B cell (primary cell): Measurements from ENCODE around the gene GPR78. TPM values are rescaled to one million over a fixed set of nuclear protein-coding genes. Genes with fewer than 3 reads are reported as not detected.

Experiments
- ATAC-seq: fragments of 200-7000 bp; cut with Tn5 transposase; one replicate; pipeline ENCODE4 v1.10.0; 2021; ENCODE audit warnings: low read depth, mild to moderate bottlenecking, moderate number of reproducible peaks, moderate library complexity
- CTCF ChIA-PET: fragments of 350-600 bp; sonication (Branson Sonifier 250); formaldehyde crosslinking; loops from one replicate; lab custom pipeline; 2021; ENCODE audit warnings: antibody characterized with exemption, inconsistent platforms; lab: Charles Lee
- POLR2A ChIA-PET: fragments of 350-600 bp; sonication (Branson Sonifier 250); formaldehyde crosslinking; loops from one replicate; lab custom pipeline; 2021; ENCODE audit warnings: antibody characterized with exemption; lab: Charles Lee
- DNase-seq: peaks from one replicate; pipeline ENCODE4 v3.0.0; 2013
- H2AFZ ChIP-seq: 2 replicates; pipeline ENCODE4 v1.6.1; 2012; ENCODE audit warnings: mild to moderate bottlenecking, low read depth, low read length; ENCODE audit not compliant: insufficient read depth, poor library complexity, severe bottlenecking
- H3K27ac ChIP-seq, 2 donors: 1 replicate in 1 of 2; 2 replicates in 1 of 2; pipeline ENCODE4 v1.5.1; 2012 to 2013; ENCODE audit warnings: low read length in 2 of 2, mild to moderate bottlenecking in 2 of 2, moderate library complexity in 1 of 2
- H3K27me3 ChIP-seq, 4 experiments: fragments of 200-600 bp in 1 of 4; sonication (generic) in 1 of 4; replicated peaks in 1 of 4; 1 replicate in 2 of 4; 2 replicates in 2 of 4; pipeline versions ENCODE4 v1.6.1 to v1.7.0; 2013 to 2016; ENCODE audit warnings: low read length in 3 of 4, mild to moderate bottlenecking in 2 of 4, mixed read lengths in 1 of 4, moderate library complexity in 1 of 4; ENCODE audit not compliant: insufficient read depth in 4 of 4, control insufficient read depth in 3 of 4; ENCODE audit errors: control extremely low read depth in 1 of 4
- H3K36me3 ChIP-seq, 2 experiments: replicated peaks in 1 of 2; 1 replicate in 1 of 2; 2 replicates in 1 of 2; pipeline versions ENCODE4 v1.6.1 to v1.7.1; 2013; ENCODE audit warnings: low read length in 1 of 2; ENCODE audit not compliant: insufficient read depth in 2 of 2, control insufficient read depth in 1 of 2; ENCODE audit errors: control extremely low read depth in 1 of 2, extremely low read depth in 1 of 2
- H3K4me1 ChIP-seq, 2 donors: fragments of 200-600 bp in 1 of 2; sonication (generic) in 1 of 2; 1 replicate in 1 of 2; 2 replicates in 1 of 2; pipeline versions ENCODE4 v1.5.1 to v1.6.1; 2013 to 2017; ENCODE audit warnings: low read length in 2 of 2; ENCODE audit not compliant: control insufficient read depth in 2 of 2, insufficient read depth in 2 of 2
- H3K4me2 ChIP-seq: replicated peaks from 2 replicates; pipeline ENCODE3; 2012; ENCODE audit warnings: mild to moderate bottlenecking, low read depth, low read length; ENCODE audit not compliant: poor library complexity, severe bottlenecking
- H3K4me3 ChIP-seq, 5 experiments: fragments of 200-600 bp in 1 of 5; sonication (generic) in 1 of 5; 1 replicate in 3 of 5; 2 replicates in 2 of 5; pipeline versions ENCODE4 v1.5.1 to v1.7.0; 2011 to 2016; ENCODE audit warnings: low read length in 4 of 5, mild to moderate bottlenecking in 4 of 5, low read depth in 2 of 5, control low read depth in 1 of 5, moderate library complexity in 1 of 5; ENCODE audit not compliant: insufficient read depth in 1 of 5; ENCODE audit errors: control extremely low read depth in 1 of 5, extremely low read depth in 1 of 5
- H3K79me2 ChIP-seq: fragments of 200-600 bp; sonication (generic); one replicate; pipeline ENCODE4 v1.6.0; 2016; ENCODE audit warnings: low read length; ENCODE audit not compliant: control insufficient read depth, insufficient read depth
- H3K9ac ChIP-seq: fragments of 200-600 bp; sonication (generic); 2 replicates; pipeline ENCODE4 v1.6.1; 2017; ENCODE audit warnings: mild to moderate bottlenecking, low read length, moderate library complexity
- H3K9me3 ChIP-seq, 3 donors: one replicate each; pipeline versions ENCODE4 v1.6.1 to v1.7.1; 2013; ENCODE audit warnings: low read length in 2 of 3; ENCODE audit not compliant: control insufficient read depth in 2 of 3, insufficient read depth in 1 of 3; ENCODE audit errors: control extremely low read depth in 1 of 3
- H4K20me1 ChIP-seq: 2 replicates; pipeline ENCODE4 v1.6.0; 2012; ENCODE audit warnings: mild to moderate bottlenecking, low read length; ENCODE audit not compliant: insufficient read depth, control insufficient read depth, poor library complexity, severe bottlenecking
- H3K27ac Mint-ChIP-seq: one replicate; pipeline ENCODE4 v1.8.0; 2021; ENCODE audit warnings: mixed read lengths
- H3K27me3 Mint-ChIP-seq: one replicate; pipeline ENCODE4 v1.8.0; 2021; ENCODE audit warnings: mixed read lengths
- H3K4me1 Mint-ChIP-seq: one replicate; pipeline ENCODE4 v1.8.0; 2021; ENCODE audit warnings: mixed read lengths
- H3K4me3 Mint-ChIP-seq: one replicate; pipeline ENCODE4 v1.8.0; 2021; ENCODE audit warnings: mixed read lengths
- H3K9me3 Mint-ChIP-seq: one replicate; pipeline ENCODE4 v1.8.0; 2022; ENCODE audit warnings: mixed read lengths; ENCODE audit not compliant: insufficient read depth
- EZH2 ChIP-seq: IDR thresholded peaks from 2 replicates; pipeline ENCODE4 v1.6.1; 2012; ENCODE audit warnings: borderline replicate concordance, low read depth, mild to moderate bottlenecking, moderate library complexity, low read length; ENCODE audit not compliant: insufficient read depth, poor library complexity, severe bottlenecking
- WGBS: methylation state at CpG from one replicate; pipeline ENCODE4 v1.1.5; 2013; ENCODE audit warnings: missing lambda C conversion rate; ENCODE audit not compliant: insufficient coverage; 5-methylcytosine and 5-hydroxymethylcytosine counted together
- intact Hi-C: fragments of 100-400 bp; cut with micrococcal nuclease; formaldehyde crosslinking; loops from one replicate; pipeline ENCODE4 v1.10.0; 2022
- polyA plus RNA-seq: library from polyadenylated mRNA; depleted of rRNA; stranded (reverse); fragments of >200 nt; gene quantifications from 2 replicates; pipeline ENCODE4 v1.2.3, GENCODE V29; 2012
- total RNA-seq, 2 donors: library from RNA; stranded (reverse); fragments of 120-200 nt in 1 of 2; gene quantifications; 1 replicate in 1 of 2; 2 replicates in 1 of 2; pipeline versions ENCODE4 v1.2.3 to v1.2.4, GENCODE V29; 2013 to 2022
- TF ChIP-seq, protein P1 (sequence below): fragments of 200-600 bp; IDR thresholded peaks from one replicate; pipeline ENCODE4 v1.8.0; 2022; ENCODE audit warnings: antibody characterized with exemption, mild to moderate bottlenecking

GPR78 gene
- total and polyA plus RNA-seq, 2 donors (not counting 1 experiment from before 2014, with no cell fraction given): not detected

DNA sequence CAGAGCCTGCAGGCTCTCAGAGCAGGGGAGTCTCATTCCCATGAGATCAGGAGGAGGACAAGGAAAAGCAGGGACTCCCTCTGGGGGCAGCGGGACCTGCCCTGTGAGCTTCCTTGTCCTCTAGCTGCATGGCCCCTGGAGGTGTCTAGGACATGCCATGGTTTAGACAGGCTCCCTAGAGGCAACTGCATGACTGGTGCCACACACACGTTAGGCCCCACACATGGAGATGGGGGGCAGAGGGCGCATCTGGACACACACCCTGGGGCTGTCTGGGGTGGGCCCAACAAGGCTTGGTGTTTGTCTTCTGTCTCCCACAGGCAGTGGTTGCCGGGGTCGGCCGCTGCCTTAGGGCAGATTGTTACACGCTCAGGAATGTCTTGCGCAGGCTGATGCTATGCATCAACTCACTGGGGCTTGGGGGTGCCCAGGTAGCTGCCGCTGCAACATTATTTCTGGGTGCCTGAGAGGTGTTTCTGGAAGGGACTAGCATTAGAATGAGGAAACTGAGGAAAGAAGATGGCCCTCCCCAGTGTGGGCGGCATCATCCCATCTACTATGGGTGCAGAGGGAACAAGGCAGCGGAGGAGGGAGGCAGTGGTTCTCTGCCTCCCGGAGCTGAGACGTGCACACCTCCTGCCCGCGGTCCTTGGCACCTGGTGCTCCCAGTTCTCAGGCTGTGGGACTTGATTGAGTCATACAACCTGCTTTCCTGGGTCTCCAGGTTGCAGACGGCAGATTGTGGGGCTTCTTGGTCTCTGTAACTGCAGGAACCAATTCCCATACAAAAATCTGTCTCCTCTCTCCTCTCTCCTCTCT lies 32.1 kb upstream of the GPR78 start:
- intact Hi-C loops: no loop called here
- Histone ChIP-seq H3K36me3 (no peaks in the 10 kb centered on the region), H3K4me2 (no peak overlapping the region), H3K27me3 (no peaks in the 10 kb centered on the region), H3K27ac (no peak overlapping the region), H3K4me3 (no peak overlapping the region), H3K9me3 (peaks cover 0 to 7% (median 0%) of the 10 kb centered on the region in 3 donors), H3K79me2 (no peaks in the 10 kb centered on the region), H4K20me1 (no peaks in the 10 kb centered on the region), H3K4me1 (no peaks in the 10 kb centered on the region), H2AFZ (no peak overlapping the region), H3K9ac (no peak overlapping the region)
- H3K4me1 Mint-ChIP-seq: no peaks in the 10 kb centered on the region
- H3K27ac Mint-ChIP-seq: no peak overlapping the region
- WGBS: 96% methylated on average over 16 of the region's 16 CpGs
- peaks cover 3% of the 10 kb centered on the region for H3K27me3 Mint-ChIP-seq
- POLR2A ChIA-PET: no interaction called here
- H3K9me3 Mint-ChIP-seq: no peaks in the 10 kb centered on the region
- no peak for TF ChIP-seq EZH2
- TF ChIP-seq, protein P1, sequence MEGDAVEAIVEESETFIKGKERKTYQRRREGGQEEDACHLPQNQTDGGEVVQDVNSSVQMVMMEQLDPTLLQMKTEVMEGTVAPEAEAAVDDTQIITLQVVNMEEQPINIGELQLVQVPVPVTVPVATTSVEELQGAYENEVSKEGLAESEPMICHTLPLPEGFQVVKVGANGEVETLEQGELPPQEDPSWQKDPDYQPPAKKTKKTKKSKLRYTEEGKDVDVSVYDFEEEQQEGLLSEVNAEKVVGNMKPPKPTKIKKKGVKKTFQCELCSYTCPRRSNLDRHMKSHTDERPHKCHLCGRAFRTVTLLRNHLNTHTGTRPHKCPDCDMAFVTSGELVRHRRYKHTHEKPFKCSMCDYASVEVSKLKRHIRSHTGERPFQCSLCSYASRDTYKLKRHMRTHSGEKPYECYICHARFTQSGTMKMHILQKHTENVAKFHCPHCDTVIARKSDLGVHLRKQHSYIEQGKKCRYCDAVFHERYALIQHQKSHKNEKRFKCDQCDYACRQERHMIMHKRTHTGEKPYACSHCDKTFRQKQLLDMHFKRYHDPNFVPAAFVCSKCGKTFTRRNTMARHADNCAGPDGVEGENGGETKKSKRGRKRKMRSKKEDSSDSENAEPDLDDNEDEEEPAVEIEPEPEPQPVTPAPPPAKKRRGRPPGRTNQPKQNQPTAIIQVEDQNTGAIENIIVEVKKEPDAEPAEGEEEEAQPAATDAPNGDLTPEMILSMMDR: no peak
- DNase-seq: no peak
- no peak overlapping the region for H3K4me3 Mint-ChIP-seq
- CTCF ChIA-PET: no interaction called here
- ATAC-seq: no peak

DNA sequence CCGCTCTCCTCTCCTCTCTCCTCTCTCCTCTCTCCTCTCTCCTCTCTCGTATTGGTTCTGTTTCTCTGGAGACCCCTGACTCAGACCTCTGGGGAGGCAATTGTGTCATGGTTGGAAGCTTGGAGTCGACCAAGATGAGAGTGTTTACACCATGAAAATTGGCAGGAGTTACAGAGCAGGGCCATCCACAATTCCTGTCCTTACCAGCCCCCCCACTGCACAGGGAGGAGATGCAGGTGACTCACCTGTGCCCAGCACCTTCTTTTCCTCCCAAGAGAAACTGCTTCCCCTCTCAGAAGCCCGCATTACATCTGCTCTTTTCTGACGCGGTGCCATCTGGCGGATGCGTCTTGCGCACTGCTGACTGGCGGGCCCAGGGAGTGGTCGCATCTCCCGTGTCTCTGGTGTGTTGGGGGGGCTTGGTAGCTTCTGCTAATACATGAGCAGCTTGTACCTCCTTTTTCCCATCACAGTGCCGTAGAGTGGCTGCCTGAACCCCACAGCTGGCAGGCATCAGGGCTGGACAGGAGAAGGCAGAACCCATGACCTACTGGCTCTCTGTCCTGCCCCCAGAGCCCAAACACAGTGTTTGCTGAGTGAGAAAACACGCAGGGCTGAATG lies 31.4 kb upstream of the GPR78 start:
- TF ChIP-seq, protein P1: no peak
- TF ChIP-seq EZH2: no peak
- H3K4me3 Mint-ChIP-seq: no peak overlapping the region
- POLR2A ChIA-PET: no interaction called here
- no peak overlapping the region for H3K27ac Mint-ChIP-seq
- H3K4me1 Mint-ChIP-seq: no peaks in the 10 kb centered on the region
- intact Hi-C loops: no loop called here
- Histone ChIP-seq H3K4me2 (no peak overlapping the region), H3K36me3 (no peaks in the 10 kb centered on the region), H2AFZ (no peak overlapping the region), H3K79me2 (no peaks in the 10 kb centered on the region), H3K4me1 (no peaks in the 10 kb centered on the region), H3K9ac (no peak overlapping the region), H3K4me3 (no peak overlapping the region), H3K27me3 (no peaks in the 10 kb centered on the region), H3K9me3 (peaks cover 0 to 7% (median 0%) of the 10 kb centered on the region in 3 donors), H3K27ac (no peak overlapping the region), H4K20me1 (no peaks in the 10 kb centered on the region)
- no peak for DNase-seq
- ATAC-seq: no peak
- 77% methylated on average over 2 of the region's 14 CpGs for WGBS
- peaks cover 3% of the 10 kb centered on the region for H3K27me3 Mint-ChIP-seq
- CTCF ChIA-PET: no interaction called here
- H3K9me3 Mint-ChIP-seq: no peaks in the 10 kb centered on the region
